Occipital lobe (tissue), 2 donors: ENCODE measurements around the gene RGP1. TPM values are rescaled to one million over a fixed set of nuclear protein-coding genes. Genes with fewer than 3 reads are reported as not detected.
A peak's percentile ranks its signal among the peaks of the same experiment; 100 is the strongest.

Experiments used
- DNase-seq: peaks from one replicate; lab custom pipeline; 2025; lab: John Stamatoyannopoulos, UW
- total RNA-seq: library from RNA; depleted of rRNA; stranded (reverse); fragments of >200 nt; gene quantifications from one replicate; pipeline ENCODE4 v1.2.3, GENCODE V29; 2014

Gene RGP1, protein sequence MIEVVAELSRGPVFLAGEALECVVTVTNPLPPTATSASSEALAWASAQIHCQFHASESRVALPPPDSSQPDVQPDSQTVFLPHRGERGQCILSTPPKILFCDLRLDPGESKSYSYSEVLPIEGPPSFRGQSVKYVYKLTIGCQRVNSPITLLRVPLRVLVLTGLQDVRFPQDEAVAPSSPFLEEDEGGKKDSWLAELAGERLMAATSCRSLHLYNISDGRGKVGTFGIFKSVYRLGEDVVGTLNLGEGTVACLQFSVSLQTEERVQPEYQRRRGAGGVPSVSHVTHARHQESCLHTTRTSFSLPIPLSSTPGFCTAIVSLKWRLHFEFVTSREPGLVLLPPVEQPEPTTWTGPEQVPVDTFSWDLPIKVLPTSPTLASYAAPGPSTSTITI
- total RNA-seq, result 12.3 TPM

DNA sequence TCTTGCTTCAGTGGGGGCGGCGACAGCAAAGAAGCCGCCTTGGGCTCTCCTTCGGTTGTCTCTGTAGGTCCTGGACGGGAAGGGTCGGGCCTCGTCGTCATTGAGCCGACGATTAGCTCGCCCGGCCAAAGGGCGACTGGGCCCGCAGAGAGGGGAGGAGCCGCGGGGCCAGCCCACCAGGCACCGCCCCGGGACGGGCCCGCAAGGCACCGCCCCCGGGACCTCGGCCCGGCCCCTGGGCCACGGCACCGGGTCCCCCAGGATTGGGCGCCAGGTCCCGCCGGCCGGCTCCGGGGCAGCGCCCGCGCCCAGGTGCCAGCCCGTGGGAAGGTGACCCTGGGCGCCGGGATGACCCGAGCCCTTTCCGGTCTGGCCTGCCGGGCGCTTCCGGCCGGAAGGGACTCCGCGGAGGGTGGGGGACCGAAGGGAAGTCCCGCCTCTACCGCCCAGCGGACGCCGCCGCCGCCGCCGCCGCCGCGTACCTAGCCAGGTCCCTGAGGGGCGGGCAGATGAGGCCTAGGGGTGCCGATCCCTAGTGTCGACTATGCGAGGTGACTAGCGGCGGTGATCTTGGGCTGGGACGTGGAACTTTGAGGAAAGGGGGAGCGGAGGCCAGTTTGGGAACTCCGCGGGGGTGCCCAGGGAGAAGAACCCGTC is at the start of gene RGP1, which contains the start of gene GBA2:
Gene RGP1, plus strand, starts transcription at position 430 of the 657 bp plus-strand sequence. CDS start 469 bp downstream, outside the sequence.
Gene GBA2, minus strand, starts transcription at position 371 of the 657 bp plus-strand sequence. CDS start 524 bp downstream, outside the sequence.
- peak; percentile 83 for DNase-seq

DNA sequence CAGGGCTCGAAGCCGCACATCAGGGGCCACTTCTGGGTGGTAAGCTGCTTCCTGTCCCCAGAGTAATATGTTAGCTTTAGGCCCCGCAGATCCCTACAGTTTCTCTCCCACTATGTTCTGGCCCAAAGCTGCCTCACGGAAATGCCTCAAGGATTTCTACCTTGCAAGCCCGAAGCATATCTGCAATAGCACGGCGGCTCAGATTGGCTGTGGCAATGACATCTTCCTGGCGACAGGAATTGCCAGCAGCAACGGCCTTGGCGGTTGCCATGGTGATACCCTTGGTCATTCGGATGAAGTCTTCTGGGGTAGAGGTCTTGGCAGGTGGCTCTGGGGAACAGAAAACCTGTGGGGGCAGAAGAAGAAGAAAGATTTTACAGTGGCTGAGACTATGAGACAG is 49.1 kb upstream of the RGP1 start:
- no peak for DNase-seq

DNA sequence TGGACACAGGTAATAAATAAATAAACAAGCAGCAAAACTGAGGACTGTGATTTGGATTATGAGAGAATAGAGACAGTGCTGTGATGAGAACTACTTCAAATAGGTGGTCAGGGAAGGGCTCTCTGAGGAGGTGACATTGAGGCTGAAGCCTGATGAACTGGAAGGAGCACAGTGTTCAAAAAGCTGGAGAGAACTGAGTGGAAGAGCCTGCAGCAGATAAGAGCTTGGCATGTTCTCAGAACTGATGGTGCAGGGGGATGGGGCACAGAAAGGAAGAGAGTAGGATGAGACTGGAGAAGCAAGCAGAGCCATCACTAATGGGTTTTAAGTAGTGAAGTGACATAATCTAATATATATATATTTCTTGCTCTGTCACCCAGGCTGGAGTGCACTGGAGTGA is 48.1 kb upstream of the RGP1 start:
- DNase-seq, result no peak

DNA sequence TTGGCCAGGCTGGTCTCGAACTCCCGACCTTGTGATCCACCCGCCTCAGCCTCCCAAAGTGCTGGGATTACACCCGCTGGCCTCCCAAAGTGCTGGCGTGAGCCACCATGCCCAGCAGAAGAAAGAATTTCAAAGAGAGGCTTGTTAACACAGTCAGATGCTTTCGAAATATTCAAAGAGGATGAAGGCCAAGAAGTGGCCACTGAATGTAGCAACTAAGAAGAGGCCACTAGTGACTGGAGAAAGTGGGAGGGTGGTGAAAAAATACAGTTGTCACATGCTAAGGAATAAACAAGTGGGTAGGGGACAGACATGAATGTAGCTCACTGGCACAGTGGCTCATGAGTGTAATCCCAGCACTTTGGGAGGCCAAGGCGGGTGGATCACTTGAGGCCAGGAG is 46.4 kb upstream of the RGP1 start:
- DNase-seq, result no peak

DNA sequence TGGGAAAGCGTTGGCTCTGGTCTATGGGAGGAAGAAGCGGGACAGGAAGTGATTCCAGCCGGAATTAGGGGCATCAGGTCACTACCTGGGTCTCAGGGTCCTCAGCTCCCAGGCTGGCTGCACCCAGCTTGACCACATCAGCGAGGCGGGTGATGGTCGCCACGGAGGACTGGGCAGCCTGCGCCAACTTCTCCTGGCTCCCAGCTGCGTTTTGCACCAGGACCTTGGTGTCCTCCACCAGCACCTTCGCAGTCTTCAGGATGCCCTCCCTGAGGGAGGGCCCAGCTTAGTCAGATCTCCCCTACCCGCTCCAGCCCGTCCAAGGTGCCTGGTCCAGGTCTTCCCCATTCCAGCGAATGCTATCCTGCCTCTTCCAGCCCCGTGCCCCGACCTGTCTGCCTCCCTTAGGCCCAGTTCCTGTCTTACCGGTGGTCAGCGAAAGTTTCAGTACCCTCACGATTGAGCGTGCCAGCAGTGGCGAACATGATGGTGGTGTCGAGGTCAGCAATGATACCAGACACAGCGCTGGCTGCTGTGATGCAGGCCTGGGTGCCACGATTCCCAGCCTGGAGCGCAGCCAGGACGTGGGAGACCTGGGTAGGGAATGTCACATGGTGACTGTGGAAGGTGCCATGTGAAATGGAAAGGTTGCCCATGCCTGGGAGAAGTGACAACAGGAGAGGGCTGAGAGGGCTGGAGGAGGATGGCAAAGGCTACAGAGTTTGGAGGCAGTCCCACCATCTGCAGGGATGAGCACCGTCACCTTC is 45.0 kb upstream of the RGP1 start:
- no peak for DNase-seq

DNA sequence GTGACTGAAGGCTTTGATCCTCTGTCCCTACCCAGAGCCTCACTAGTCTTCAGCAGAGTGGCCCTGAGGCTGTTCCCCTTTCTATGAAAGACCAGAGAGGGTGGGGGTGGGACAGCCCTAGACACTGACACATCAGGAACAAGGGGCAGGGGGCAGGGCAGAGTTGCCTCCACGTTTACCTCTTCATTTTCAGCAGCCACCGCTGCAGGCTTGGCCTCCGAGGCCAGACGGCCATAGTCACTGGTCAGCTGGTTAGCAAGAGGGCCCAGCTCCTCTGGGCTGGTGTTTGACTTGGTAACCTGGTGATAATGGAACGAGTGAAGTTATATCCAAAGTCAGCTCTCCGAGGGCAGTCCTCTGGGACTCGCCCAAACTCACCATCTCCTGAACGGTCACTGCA is 43.7 kb upstream of the RGP1 start:
- no peak for DNase-seq

DNA sequence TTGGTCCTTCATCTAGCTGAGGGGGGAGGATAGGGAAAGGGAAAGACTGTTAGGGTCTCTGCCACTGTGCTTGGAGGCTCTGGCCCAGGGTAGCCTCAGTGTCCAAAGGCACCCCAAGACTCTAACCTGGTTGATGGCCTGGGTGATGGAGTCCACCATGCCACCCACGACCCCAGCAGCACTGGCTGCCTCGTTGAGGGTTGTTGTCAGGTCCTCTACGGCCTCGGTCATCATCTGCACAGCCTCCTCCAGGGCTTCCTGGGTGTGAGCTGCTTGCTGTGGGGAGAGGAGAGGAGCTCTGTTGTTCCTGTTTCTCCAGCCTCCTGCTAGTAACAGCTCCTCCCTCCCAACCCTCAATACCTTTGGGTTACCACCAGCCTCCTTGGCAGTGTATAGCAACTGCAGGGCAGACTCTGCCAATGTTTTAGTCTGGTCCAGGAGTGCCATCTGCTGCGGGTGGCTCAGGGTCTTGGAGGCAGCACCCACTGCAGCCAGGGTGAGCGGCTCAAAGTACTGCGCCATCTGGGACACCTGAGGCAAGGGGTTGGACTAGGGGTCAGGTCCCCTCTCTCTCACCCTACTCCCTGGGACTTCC is 43.2 kb upstream of the RGP1 start:
- DNase-seq, result no peak

DNA sequence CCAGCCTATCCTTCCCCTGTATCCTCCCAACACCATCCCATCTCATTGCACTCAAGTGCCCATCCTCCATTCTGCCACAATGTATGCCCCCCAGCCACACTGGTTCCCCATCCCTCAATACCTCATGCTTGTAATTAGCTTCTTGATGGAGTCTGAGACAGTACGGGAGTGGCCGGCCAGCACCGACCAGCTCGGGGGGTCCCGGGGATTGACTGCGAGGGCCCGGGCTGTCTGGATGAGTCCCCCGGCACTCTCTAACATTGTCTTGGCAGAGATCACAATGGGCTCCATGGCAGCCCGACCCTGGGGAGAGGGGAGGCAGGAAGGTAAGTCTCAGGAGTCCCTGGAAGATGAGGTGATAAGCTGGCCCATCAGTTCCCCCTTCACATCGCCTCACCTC is 42.1 kb upstream of the RGP1 start:
- no peak for DNase-seq

DNA sequence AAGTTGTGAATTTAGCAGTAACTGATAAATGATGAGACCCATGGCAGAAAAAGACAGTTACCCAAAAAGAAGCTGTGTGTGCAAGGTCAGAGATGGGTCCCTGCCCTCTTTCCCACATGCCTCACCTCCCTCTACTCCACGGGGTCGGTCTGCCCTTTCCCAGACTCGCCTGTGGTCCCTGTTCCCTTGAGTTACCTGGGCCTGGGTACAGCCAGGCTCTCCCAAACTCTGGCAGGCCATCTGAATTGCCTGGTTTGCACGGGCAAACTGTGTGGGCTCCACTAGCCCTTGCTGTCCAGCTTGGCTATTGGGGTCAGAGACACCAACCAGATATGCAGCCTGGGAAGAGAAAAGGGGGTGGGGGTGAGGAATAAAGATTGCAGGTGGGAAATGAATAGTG is 40.9 kb upstream of the RGP1 start:
- no peak for DNase-seq

DNA sequence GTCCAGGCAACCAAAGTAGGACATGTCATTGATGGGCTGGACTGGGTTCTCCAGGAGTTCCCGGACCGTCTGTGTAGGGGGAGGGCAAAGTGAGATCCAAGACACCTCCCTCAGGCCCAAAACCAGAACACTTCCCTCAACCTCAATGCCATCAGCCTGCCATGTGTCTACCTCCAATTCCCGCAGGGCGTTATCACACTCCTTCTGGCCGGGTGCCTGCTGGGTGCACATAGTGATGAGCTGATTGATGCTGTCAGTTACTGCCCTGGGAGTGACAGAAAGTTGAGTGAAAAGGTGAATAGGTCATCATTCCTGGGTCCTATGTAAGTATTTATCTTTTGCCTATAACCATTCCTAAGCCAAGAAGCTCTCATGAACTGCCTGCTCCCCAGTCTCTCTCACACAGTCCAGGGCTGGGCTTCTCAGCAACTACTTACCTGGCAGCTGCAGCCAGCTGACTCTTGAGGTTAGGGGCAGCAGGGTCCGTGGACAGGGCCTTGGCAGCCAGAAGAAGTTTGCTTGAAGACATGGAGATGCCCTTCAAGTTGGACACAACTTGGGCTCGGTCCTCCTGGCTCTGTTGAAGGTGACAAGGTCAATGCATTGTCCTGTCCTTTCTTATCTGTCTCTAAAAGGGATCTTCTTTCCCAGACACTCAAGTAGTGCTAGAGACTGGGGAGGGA is 38.1 kb upstream of the RGP1 start:
- no peak for DNase-seq

DNA sequence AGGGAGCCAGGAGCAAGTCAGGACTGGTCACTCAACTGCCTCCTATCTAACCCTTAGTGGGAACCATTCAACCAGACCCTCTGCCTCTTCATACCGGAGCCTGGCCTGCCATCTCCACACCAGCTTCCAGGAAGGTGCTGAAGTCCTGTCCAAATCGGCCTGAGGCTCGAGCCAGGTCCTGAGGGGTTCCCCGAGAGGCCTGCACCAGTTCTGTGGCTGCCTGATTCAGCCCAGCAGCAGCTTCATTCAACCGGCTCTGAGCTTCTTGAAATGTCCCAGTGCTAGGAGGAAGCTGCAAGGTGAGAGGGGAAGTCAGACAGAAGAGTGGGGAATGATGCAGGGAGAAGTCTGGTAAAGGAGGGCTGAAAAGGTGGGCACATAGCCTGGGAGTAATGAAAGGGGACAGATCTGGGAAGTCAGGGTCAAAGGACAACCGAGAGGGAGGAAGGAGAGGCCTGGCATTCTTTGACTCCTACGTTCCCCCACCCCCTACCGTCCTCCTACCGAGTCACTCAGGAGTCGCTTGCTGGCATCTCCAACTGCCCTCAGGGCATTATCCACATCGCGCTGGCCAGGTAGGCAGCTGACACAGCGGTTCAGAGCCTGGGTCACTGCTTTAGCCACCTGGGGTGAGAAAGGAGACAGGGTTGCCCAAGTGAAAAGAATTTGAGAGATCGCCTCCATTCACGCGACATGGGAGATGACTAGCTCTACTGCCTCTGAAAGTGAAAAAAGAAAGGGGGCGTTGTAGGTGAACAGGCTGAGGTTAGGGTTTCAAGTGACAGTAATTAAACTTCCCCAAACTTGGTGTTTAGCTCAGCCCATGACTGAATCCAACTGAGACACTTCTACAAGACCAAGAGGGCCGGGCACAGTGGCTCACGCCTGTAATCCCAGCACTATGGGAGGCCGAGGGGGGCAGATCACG is 37.3 kb upstream of the RGP1 start:
- no peak for DNase-seq

DNA sequence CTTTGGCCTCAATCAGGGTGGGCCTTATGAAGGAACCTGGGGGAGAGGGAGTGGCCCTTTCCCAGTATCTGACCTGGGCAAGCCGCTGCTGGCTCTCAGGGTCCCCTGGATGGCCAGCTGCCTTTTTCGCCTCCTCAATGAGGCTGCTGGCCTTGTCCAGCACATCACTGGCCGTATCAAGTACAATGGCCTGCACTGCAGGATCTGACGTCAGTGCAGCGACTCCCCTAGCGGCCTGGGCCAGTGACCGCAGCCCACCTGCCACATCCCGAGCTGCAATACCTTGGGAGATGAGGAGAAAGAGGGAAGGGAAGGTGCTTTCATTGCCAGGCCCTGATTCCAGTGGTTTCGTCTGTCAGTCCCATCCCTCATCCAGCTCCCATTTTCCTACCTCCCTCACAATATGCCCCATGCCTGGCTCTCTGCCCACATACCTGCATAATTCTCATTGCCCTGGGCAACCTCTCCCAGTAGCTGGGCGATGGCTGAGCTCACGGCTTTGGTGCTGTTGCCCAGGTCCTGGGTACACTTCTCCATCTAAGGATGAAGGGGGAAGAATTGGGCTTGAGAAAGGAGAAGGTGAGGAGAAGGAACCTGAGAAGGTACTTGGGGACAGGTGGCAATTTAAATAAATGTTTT is 36.2 kb upstream of the RGP1 start:
- DNase-seq, result no peak

DNA sequence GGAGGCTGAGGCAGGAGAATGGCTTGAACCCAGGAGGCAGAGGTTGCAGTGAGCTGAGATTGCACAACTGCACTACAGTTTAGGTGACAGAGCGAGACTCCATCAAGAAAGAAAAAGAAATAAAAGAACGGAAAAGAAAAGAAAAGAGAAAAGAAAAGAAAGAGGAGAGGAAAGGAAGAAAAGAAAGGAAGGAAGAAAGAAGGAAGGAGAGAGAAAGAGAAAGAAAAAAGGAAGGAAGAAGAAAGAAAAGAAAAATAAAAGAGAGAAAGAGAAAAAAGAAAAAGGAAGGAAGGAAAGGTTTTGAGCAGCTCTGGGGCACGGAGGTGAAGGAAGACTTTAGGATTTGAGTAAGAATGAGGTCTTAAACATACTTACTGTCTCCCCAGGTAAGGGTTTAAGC is 35.5 kb upstream of the RGP1 start:
- no peak for DNase-seq

DNA sequence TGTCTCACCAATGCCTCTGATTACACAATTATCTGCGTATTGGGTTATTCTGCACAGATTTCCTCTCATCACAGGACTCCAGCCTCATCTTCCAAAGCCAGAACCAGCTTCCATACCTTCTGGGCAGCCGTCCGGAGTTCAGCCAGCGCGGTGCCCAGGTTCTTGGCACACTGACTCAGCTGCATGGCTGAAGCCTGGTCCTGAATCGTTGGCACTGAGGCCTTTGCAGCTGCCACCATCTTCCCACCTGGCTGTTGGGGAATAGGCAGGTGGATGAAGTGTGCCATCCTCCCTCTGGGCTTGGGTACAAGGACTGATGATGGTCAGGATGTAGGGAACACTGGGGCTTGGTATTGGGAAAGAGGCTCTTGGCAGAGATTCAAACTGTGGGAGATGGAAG is 35.0 kb upstream of the RGP1 start:
- no peak for DNase-seq

DNA sequence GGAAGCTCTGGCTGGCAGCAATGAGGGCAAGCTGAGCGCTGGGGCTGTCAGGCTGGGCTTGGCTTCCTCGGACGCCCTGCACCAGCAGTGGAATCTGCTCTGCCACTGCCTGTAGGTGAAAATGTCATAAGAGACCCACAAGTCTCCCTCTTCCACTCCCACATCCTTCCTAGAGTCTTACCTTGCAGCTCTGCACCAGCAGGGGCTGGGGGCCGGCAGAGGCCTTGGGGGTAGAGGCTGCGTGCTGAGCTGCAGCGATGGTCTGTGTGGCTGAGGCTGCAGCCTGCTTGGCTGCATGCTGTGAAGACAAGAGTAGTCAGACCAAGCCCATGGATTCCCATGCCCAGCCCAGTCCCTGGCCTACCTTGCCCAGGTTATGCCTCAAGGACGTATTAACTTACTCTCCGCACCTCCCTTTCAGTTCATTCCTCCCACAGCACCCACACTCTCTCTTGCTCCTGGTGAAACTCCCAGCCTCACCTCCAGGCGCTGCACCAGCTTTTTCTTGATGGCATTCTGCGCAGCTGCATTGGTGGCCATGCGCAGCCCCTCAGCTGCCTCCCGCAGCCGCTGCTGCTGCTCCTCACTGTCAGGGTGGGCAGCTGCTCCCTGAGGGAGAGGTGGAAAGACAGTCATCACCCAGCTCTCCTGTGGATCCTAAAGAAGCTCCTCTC is 34.4 kb upstream of the RGP1 start:
- DNase-seq, result no peak

DNA sequence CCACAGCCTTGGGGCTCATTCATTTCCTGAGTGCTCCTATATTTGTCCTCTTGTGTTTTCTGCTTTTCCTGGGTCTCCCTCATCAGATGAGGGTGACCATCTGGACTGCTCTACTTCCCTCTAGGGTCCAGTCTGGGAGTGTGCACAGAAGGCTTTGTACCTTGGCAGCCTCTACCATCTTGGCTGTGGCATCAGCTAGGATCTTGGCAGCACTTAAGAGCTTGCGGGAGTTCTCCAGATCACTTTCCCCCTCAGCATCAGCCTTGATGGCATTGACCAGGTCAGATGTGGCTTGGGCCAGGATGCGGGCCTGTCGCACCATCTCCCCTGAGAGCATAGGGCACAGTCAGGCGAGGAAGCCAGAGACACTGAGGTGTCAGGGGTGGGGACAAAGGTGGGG is 32.9 kb upstream of the RGP1 start:
- no peak for DNase-seq

DNA sequence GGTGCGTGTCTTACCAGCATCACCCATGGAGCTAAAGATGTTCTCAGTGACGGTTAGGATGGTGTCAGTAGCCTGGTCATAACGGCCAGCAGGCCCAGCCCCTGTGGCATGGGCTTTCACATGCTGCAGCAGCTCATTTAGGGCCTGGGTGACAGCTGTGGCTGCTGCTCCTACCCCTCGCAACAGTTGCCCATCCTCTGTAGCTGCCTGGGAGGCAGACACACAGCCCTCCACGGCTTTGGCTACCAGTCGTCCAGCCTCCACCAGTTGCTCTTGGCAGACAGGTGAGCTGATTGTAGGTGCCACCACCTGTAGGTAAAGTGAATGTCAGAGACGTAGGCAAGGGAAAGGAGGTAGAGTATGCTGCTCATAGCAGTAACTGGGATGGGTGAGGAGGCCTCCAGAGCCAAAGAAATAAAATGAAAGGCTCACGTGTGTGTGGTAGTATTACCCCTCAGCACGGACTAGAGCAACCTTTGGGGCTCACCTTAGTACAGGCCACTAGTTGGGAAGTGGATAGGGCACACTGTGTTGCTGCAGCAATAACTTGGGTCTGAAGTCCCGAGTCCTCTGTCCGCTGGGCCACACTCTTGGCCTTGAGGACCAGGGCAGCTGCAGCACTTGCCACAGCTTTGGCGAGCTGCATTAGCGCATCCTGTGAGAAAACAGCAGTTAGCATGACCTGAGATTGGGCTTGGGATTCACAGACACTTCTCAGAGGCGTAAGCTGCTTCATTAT is 31.8 kb upstream of the RGP1 start:
- DNase-seq, result no peak

DNA sequence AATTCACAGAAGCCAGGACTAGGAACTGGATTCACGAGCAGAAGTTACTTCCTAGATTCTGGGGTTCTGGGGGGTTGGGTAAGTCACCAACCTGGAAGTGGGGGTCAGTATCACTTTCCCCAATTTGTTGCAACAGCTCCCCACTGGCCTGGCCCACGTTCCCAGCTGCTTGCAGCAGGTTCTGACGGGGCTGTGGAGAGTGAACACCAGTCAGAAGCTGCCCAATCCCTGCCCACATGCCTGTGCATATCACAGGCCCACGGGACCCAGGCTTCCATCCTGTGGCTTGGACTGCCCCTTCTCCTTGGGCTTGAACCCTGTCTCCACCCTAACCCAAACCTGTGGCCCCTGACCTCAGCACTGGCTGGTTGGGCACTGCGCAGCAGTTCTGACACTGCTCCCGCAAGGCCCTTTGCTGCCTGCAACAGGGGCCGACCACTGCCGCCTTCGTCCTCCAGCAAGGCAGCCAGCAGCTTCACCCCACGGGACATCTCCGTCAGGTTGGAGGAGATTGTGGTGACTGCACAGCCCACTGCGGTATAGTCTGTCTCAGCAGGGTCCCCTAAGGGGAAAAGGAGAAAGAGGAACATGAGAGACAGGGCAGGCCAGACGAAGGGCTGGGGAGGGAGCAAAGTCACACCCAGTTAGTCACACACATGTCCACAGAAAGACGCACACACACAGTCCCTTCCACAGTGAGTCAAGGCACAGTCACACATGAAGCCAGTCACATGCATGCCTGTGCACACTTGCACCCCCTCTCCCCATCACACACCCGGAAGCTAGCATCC is 30.2 kb upstream of the RGP1 start:
- no peak for DNase-seq
